ENCODE results near the gene SNX33. TPM values are rescaled to one million over a fixed set of nuclear protein-coding genes. Genes with fewer than 3 reads are reported as not detected.
A peak's percentile ranks its signal among the peaks of the same experiment; 100 is the strongest.

The SNX33 gene
- polyA plus RNA-seq, 3 donors: 18.0 to 21.8 (median 20.5) TPM

- DNase-seq (ENCODE audit: extremely low read depth in 1 of 11, low read depth in 9 of 11, low spot score in 4 of 11): no peak
Observed at GRCh38 chr15:75637245-75638009, 10.3 kb upstream of the SNX33 start.

GRCh38 chr15:75639191-75639708 is 8.5 kb upstream of the SNX33 start:
- peak in 1 of 11 donors; percentile 46 for DNase-seq (ENCODE audit: extremely low read depth in 1 of 11, low read depth in 9 of 11, low spot score in 4 of 11)

GRCh38 chr15:75639709-75640482 is 7.8 kb upstream of the SNX33 start, which contains the start of gene IMP3:
IMP3 (minus strand) TSS chr15:75640224; CDS start chr15:75640168, 56 bp downstream.
- peak; percentile 87 to 98 (median 95) for DNase-seq (ENCODE audit: extremely low read depth in 1 of 11, low read depth in 9 of 11, low spot score in 4 of 11)

GRCh38 chr15:75640483-75641178 is 7.1 kb upstream of the SNX33 start:
- peak in 1 of 11 donors; percentile 15 for DNase-seq (ENCODE audit: extremely low read depth in 1 of 11, low read depth in 9 of 11, low spot score in 4 of 11)

GRCh38 chr15:75641179-75641503 is 6.6 kb upstream of the SNX33 start:
- no peak for DNase-seq (ENCODE audit: extremely low read depth in 1 of 11, low read depth in 9 of 11, low spot score in 4 of 11)

- no peak for DNase-seq (ENCODE audit: extremely low read depth in 1 of 11, low read depth in 9 of 11, low spot score in 4 of 11)
Observed at GRCh38 chr15:75641603-75642002, 6.1 kb upstream of the SNX33 start.

GRCh38 chr15:75644376-75644775 is 3.3 kb upstream of the SNX33 start:
- no peak for DNase-seq (ENCODE audit: extremely low read depth in 1 of 11, low read depth in 9 of 11, low spot score in 4 of 11)

GRCh38 chr15:75646112-75646943 is 1.4 kb upstream of the SNX33 start:
- no peak for DNase-seq (ENCODE audit: extremely low read depth in 1 of 11, low read depth in 9 of 11, low spot score in 4 of 11)

GRCh38 chr15:75646944-75647364 is 758 bp upstream of the SNX33 start:
- DNase-seq (ENCODE audit: extremely low read depth in 1 of 11, low read depth in 9 of 11, low spot score in 4 of 11): peak in 1 of 11 donors; percentile 17

GRCh38 chr15:75648156-75649000 is 666 bp downstream of the SNX33 start:
- DNase-seq (ENCODE audit: extremely low read depth in 1 of 11, low read depth in 9 of 11, low spot score in 4 of 11): no peak

- no peak for DNase-seq (ENCODE audit: extremely low read depth in 1 of 11, low read depth in 9 of 11, low spot score in 4 of 11)
Observed at GRCh38 chr15:75649045-75649761, 1.5 kb downstream of the SNX33 start.

GRCh38 chr15:75649848-75650247 is 2.1 kb downstream of the SNX33 start:
- DNase-seq (ENCODE audit: extremely low read depth in 1 of 11, low read depth in 9 of 11, low spot score in 4 of 11): no peak

GRCh38 chr15:75650908-75651809 is 3.4 kb downstream of the SNX33 start:
- DNase-seq (ENCODE audit: extremely low read depth in 1 of 11, low read depth in 9 of 11, low spot score in 4 of 11): no peak

- no peak for DNase-seq (ENCODE audit: extremely low read depth in 1 of 11, low read depth in 9 of 11, low spot score in 4 of 11)
Observed at GRCh38 chr15:75651810-75652543, 4.3 kb downstream of the SNX33 start.

GRCh38 chr15:75653347-75653913 is 5.7 kb downstream of the SNX33 start:
- DNase-seq (ENCODE audit: extremely low read depth in 1 of 11, low read depth in 9 of 11, low spot score in 4 of 11): no peak
